GM21737 (cell line): ENCODE results near the gene NR1H2.
"Not testable (repeated sequence)": the region's sequence is repeated elsewhere in the genome, so short reads cannot be mapped to it uniquely, and the experiment has no call there.

Experiments
- ATAC-seq: cut with Tn5 transposase; IDR thresholded peaks from one replicate; pipeline ENCODE4 v1.9.1; 2021; ENCODE audit warnings: mild to moderate bottlenecking, moderate library complexity; ENCODE audit not compliant: unreplicated experiment

The NR1H2 gene

GRCh38 chr19:50377517-50377916, 1.3 kb downstream of the NR1H2 start:
- ATAC-seq = no peak

GRCh38 chr19:50378169-50378862, 2.1 kb downstream of the NR1H2 start:
- ATAC-seq = no peak

- ATAC-seq = no peak
Measured at GRCh38 chr19:50378863-50379236, 2.6 kb downstream of the NR1H2 start.

GRCh38 chr19:50379602-50380001, 3.3 kb downstream of the NR1H2 start:
- no peak for ATAC-seq

DNA sequence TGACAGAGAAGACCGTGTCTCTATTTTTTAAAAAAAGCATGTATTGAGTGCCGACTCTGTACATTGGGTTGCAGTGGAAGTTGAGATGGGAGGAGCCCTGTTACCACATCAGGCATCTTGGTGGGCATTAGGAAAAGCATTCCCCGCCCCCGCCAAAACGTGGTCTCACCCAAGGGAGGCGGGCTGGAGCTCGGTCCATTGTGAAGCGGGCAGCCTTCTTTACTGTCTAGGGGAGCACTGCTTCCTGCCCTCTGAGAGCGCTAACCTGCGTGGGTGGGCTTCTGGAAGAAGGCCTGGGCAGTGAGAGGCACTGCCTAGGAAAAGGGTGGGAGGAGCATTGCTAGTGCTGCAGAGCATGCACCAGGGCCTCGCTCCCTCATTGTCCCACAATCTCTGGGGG, 3.9 kb downstream of the NR1H2 start:
- ATAC-seq = no peak

DNA sequence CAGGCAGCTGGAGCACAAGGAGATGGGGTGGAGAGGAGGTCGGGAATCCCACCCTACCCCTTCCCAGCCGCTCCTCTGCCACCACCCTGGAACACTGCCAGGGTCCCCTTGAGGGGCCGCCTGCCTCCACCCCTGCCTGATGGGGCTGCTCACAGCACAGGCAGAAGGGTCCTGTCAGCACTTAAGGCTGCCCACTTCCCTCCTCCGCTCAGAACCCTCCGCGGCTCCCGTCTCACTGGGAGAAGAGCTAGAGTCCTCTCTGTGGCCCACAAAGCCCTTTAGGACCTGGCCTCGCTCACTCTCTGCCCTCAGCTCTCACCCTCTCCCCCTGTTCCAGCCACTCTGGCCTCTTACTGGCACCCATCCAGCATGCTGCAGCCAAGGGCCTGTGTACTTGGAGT, 4.5 kb downstream of the NR1H2 start:
- ATAC-seq = no peak

DNA sequence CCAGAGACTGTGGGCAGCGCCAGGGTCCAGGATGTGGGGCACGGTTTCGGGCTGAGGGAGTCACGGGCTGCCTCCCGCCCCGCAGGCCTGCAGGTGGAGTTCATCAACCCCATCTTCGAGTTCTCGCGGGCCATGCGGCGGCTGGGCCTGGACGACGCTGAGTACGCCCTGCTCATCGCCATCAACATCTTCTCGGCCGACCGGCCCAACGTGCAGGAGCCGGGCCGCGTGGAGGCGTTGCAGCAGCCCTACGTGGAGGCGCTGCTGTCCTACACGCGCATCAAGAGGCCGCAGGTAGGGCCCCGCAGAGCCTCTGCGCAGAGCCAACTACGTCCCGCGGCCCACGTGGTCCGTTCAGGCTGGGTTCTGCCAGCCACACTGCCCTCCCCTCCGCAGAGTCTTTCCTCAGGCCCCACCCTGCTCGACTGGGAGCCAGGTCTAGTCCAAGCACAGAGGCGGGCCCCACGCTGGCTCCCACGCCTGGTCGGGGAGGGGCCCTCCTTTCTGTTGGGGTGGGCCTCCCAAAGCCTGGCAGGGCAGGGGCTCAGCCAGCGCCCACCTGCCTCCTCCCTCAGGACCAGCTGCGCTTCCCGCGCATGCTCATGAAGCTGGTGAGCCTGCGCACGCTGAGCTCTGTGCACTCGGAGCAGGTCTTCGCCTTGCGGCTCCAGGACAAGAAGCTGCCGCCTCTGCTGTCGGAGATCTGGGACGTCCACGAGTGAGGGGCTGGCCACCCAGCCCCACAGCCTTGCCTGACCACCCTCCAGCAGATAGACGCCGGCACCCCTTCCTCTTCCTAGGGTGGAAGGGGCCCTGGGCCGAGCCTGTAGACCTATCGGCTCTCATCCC, 5.8 kb downstream of the NR1H2 start:
- ATAC-seq = no peak

GRCh38 chr19:50383001-50383851, 7.0 kb downstream of the NR1H2 start:
- no peak for ATAC-seq

DNA sequence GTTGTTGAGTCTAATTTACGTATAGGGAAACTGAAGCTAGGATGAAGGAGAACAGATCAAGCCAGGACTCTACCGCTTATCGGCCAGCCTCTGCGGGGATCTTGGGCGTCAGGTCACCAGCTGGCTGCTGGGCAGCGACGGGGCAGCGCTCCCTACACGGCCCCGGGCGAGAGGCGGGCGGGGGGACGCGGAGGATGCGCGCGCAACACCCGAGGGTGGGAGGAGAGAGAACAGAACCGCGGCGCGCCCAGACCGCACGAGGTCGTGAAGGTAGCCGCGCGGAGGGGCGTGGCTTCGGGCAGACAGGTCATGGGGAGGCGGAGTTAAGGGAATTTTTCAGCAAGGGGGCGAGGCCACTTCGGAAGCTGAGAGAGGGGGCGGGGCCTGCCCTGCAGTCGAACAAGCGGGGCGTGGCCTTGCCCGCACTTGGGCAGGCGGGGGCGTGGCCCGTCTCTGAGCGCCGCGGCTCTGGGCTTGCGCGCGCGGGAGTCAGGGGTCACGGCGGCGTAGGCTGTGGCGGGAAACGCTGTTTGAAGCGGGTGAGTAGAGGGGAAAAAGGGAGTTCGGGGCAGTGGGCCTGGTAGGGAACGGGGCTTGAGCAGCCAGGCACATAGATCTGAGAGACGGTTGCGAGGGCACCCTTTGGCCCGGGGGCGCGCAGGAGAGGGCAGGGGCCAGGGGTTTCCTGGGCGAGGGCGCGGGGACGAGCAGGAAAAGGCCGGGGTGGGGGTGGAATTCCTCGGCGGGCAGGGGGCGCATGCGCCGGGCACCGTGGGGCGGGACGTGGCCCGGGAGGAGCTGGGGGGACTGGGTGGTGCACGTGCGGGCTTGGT, 7.8 kb downstream of the NR1H2 start, which contains the start of gene POLD1:
Gene POLD1, plus strand, starts transcription at position 496 of the 833 bp plus-strand sequence. CDS start 14,505 bp downstream, outside the sequence.
- peak; percentile 77 for ATAC-seq

DNA sequence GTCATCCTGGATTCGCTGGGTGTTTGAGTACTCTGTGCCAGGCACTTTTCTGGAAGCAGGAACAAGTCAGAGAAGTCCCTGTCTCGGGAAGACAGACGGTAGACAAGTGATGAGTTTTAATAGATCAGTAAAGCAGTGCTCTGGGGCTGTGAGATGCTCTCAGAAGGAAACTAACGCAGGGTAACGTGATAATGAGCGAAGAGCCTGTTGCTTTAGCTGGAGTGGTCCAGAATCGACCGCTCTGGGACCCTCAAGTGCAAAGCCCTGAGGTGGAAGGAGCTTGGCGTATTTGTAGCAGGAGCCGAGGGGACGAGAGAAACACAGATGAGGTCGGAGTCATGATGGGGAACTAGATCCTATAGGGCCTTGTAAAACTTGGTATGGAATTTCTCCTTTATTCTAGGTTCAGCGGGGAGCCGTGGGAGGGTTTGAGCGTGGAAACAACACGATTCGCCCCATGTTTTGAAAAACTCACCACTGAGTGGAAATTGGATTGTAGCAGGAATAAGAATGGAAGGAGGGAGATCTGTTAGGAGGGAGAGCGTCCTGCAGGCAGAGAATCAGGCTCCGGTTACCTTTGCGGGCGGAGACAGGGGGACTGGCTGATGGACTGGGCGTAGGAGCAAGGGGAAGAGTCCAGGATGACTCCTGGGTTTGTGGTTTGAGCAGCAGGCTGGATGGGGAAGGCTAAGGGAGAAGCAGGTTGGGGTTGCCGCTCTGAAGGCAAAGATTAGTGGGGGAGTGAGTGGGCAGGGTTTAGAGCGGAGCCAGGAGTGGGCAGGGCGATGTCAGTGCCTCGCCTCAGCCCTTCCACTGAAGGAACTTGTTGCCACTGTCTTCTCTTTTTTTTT, 8.7 kb downstream of the NR1H2 start:
- ATAC-seq = no peak

- ATAC-seq = no peak
Measured at GRCh38 chr19:50387176-50387867, 11.1 kb downstream of the NR1H2 start.

DNA sequence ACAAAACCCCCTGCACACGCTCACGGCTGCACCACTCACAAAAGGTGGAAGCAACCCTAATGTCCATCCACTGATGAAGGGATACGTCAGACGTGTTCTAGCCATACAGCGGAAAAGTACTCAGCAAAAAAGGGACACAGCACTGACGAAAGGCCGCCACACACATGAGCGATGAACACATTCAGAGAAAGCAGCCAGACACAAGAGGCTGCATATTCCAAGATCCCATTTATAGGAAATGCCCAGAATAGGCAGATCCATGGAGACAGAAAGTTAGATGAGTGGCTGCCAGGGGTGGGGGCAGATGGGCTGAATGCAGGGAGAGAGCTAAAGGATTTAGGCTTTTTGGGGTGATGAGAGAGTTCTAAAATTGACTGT, 11.6 kb downstream of the NR1H2 start:
- ATAC-seq = no peak

DNA sequence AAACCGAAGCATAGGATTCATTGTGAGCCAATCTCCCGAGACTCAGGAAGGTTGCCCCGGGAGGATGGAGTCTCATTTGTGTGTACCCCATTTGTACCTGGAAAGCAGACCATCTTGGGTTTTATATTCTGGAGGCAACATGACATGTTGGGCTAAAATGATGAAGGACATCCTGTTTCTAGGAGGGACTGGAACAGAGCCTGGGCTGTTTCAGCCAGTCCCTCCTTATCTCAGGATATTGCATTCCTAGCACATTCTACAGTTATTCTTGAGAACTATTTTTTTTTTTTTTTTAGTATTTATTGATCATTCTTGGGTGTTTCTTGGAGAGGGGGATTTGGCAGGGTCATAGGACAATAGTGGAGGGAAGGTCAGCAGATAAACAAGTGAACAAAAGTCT, 14.0 kb downstream of the NR1H2 start:
- ATAC-seq = not testable (repeated sequence)

DNA sequence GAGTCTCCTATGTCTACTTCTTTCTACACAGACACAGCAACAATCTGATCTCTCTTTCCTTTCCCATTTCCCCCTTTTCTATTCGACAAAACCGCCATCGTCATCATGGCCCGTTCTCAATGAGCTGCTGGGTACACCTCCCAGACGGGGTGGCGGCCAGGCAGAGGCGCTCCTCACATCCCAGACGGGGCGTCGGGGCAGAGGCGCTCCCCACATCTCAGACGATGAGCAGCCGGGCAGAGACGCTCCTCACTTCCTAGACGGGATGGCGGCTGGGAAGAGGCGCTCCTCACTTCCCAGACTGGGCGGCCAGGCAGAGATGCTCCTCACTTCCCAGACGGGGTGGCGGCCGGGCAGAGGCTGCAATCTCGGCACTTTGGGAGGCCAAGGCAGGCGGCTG, 14.7 kb downstream of the NR1H2 start:
- ATAC-seq = not testable (repeated sequence)

DNA sequence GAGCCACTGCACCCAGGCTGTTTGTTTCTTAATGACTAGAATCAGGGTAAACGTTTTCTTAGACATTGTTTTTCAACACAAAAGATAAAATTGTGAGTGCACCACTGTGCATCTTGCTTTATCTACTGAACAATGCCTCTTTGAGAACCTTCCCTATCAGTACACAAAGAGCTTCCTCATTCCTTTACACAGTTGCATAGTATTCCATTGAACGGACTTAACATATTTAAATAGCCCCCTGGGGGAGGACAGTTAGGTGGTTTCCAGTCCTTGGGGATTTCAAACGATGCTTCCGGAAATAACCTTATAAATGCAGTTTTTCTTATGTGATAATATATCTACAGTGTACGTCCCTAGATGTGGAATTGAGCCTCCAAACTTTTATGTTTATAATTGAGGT, 16.5 kb downstream of the NR1H2 start:
- no peak for ATAC-seq

GRCh38 chr19:50393589-50393988, 17.3 kb downstream of the NR1H2 start:
- no peak for ATAC-seq

- no peak for ATAC-seq
Measured at GRCh38 chr19:50394017-50394416, 17.8 kb downstream of the NR1H2 start.

DNA sequence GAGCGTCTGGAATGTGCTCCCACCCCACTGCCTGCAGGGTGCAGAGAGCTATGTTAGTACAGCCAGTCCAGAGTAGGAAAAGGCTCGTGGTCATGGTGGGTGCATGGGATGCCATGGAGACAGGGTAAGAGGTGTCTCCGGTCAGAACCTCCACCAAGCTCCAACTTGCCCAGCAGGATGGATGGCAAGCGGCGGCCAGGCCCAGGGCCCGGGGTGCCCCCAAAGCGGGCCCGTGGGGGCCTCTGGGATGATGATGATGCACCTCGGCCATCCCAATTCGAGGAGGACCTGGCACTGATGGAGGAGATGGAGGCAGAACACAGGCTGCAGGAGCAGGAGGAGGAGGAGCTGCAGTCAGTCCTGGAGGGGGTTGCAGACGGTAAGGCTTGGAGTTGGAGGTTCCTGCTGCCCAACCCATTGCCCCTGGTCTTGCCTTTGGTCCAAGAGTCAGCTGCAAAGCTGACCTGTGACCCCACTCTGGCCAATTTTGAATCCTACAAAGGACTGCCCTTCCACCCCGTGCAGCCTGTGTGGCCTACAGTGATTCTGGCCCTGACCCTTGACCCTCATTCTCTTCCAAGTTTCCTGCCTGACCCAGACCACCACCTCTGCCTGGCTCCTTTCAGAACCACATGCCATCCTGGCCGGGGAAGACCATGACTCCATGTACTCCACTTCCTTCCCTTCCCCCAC, 22.6 kb downstream of the NR1H2 start:
- ATAC-seq = no peak
